ENCODE measurements around the gene NRIP2. TPM values are rescaled to one million over a fixed set of nuclear protein-coding genes. Genes with fewer than 3 reads are reported as not detected.

The NRIP2 gene
- total and polyA plus RNA-seq, 2 experiments from 2014 or later = 0.46 TPM; not detected in 1

- H3K9me2 ChIP-seq (ENCODE audit: insufficient read depth) = no peaks in the 10 kb centered on the region
- H3K4me2 ChIP-seq (ENCODE audit: unreplicated experiment) = no peak overlapping the region
- H3K4me3 ChIP-seq = no peak overlapping the region
- in situ Hi-C loops (cut with MboI) = no loop called here
- H3K36me3 ChIP-seq (ENCODE audit: low read depth) = peaks cover 11% of the 10 kb centered on the region
- H3K79me2 ChIP-seq (ENCODE audit: insufficient read depth) = peaks cover 18% of the 10 kb centered on the region
- H3K4me1 ChIP-seq (ENCODE audit: insufficient read depth) = peaks cover 6% of the 10 kb centered on the region; the same call in 1 of the 2 replicates
- no peaks in the 10 kb centered on the region for H4K20me1 ChIP-seq (ENCODE audit: insufficient read depth)
- no peak overlapping the region for H2AFZ ChIP-seq
- H3K9ac ChIP-seq = no peak overlapping the region
- TF ChIP-seq EZH2phosphoT487 (IDR thresholded peaks at IDR 0.05; ENCODE audit: insufficient read depth, low read depth) = no peak
- TF ChIP-seq EZH2 (IDR thresholded peaks at IDR 0.05; ENCODE audit: insufficient read depth, poor library complexity, severe bottlenecking) = no peak
- peaks cover 5% of the 10 kb centered on the region; the same call in 1 of the 2 replicates for H3F3A ChIP-seq (ENCODE audit: insufficient read depth)
- DNase-seq = no peak
- H3K27me3 ChIP-seq (replicated peaks; ENCODE audit: insufficient read depth) = no peaks in the 10 kb centered on the region
- WGBS, 2 experiments (ENCODE audit: low coverage in 1 of 2, low lambda C conversion rate in 2 of 2, missing lambda C conversion rate in 2 of 2) = 80 to 81% methylated on average over 16 of the region's 16 CpGs
- no peaks in the 10 kb centered on the region for H3K9me3 ChIP-seq (ENCODE audit: low read depth)
- no peak overlapping the region for H3K27ac ChIP-seq
Measured at GRCh38 chr12:2801044-2801783, 33.6 kb downstream of the NRIP2 start.

- no peak overlapping the region for H3K9ac ChIP-seq
- no peaks in the 10 kb centered on the region for H3K9me3 ChIP-seq (ENCODE audit: low read depth)
- H3K9me2 ChIP-seq (ENCODE audit: insufficient read depth) = no peaks in the 10 kb centered on the region
- H3F3A ChIP-seq (ENCODE audit: insufficient read depth) = no peaks in the 10 kb centered on the region
- no peak for TF ChIP-seq EZH2 (IDR thresholded peaks at IDR 0.05; ENCODE audit: insufficient read depth, poor library complexity, severe bottlenecking)
- no peak overlapping the region for H3K4me2 ChIP-seq (ENCODE audit: unreplicated experiment)
- H4K20me1 ChIP-seq (ENCODE audit: insufficient read depth) = no peaks in the 10 kb centered on the region
- H3K27me3 ChIP-seq (replicated peaks; ENCODE audit: insufficient read depth) = no peaks in the 10 kb centered on the region
- no peak overlapping the region for H3K4me3 ChIP-seq
- H3K4me1 ChIP-seq (ENCODE audit: insufficient read depth) = peaks cover 8% of the 10 kb centered on the region; the same call in 1 of the 2 replicates
- no peak for DNase-seq
- no peak overlapping the region for H2AFZ ChIP-seq
- in situ Hi-C loops (cut with MboI) = no loop called here
- peaks cover 24% of the 10 kb centered on the region for H3K79me2 ChIP-seq (ENCODE audit: insufficient read depth)
- no peak overlapping the region for H3K27ac ChIP-seq
- H3K36me3 ChIP-seq (ENCODE audit: low read depth) = peaks cover 11% of the 10 kb centered on the region
- WGBS, 2 experiments (ENCODE audit: low coverage in 1 of 2, low lambda C conversion rate in 2 of 2, missing lambda C conversion rate in 2 of 2) = 98 to 100% methylated on average over 3 of the region's 3 CpGs
Measured at GRCh38 chr12:2800046-2800570, 34.7 kb downstream of the NRIP2 start.

GRCh38 chr12:2797721-2798418 is 37.0 kb downstream of the NRIP2 start:
- no peaks in the 10 kb centered on the region for H3K27me3 ChIP-seq (replicated peaks; ENCODE audit: insufficient read depth)
- H3K79me2 ChIP-seq (ENCODE audit: insufficient read depth) = peaks cover 24% of the 10 kb centered on the region
- TF ChIP-seq EZH2 (IDR thresholded peaks at IDR 0.05; ENCODE audit: insufficient read depth, poor library complexity, severe bottlenecking) (no peak), EZH2phosphoT487 (IDR thresholded peaks at IDR 0.05; ENCODE audit: insufficient read depth, low read depth) (no peak)
- H3F3A ChIP-seq (ENCODE audit: insufficient read depth) = no peaks in the 10 kb centered on the region
- no peak overlapping the region for H3K27ac ChIP-seq
- H3K4me1 ChIP-seq (ENCODE audit: insufficient read depth) = peaks cover 8% of the 10 kb centered on the region; the same call in 1 of the 2 replicates
- no peaks in the 10 kb centered on the region for H3K9me3 ChIP-seq (ENCODE audit: low read depth)
- in situ Hi-C loops (cut with MboI) = no loop called here
- H3K4me2 ChIP-seq (ENCODE audit: unreplicated experiment) = no peak overlapping the region
- no peak overlapping the region for H2AFZ ChIP-seq
- H3K9me2 ChIP-seq (ENCODE audit: insufficient read depth) = no peaks in the 10 kb centered on the region
- H3K36me3 ChIP-seq (ENCODE audit: low read depth) = peaks cover 11% of the 10 kb centered on the region
- no peaks in the 10 kb centered on the region for H4K20me1 ChIP-seq (ENCODE audit: insufficient read depth)
- H3K4me3 ChIP-seq = no peak overlapping the region
- WGBS, 2 experiments (ENCODE audit: low coverage in 1 of 2, low lambda C conversion rate in 2 of 2, missing lambda C conversion rate in 2 of 2) = 76 to 80% methylated on average over 7 of the region's 7 CpGs
- H3K9ac ChIP-seq = no peak overlapping the region
- peak; percentile 22 for DNase-seq

- in situ Hi-C loops (cut with MboI) = no loop called here
- no peak for TF ChIP-seq EZH2phosphoT487 (IDR thresholded peaks at IDR 0.05; ENCODE audit: insufficient read depth, low read depth)
- no peak for TF ChIP-seq EZH2 (IDR thresholded peaks at IDR 0.05; ENCODE audit: insufficient read depth, poor library complexity, severe bottlenecking)
- Histone ChIP-seq H3K4me3 (peak overlapping the region; percentile 92), H3K79me2 (ENCODE audit: insufficient read depth) (peaks cover 24% of the 10 kb centered on the region), H3K9me3 (ENCODE audit: low read depth) (no peaks in the 10 kb centered on the region), H3F3A (ENCODE audit: insufficient read depth) (no peaks in the 10 kb centered on the region), H3K27ac (no peak overlapping the region), H3K4me1 (ENCODE audit: insufficient read depth) (peaks cover 8% of the 10 kb centered on the region; the same call in 1 of the 2 replicates), H4K20me1 (ENCODE audit: insufficient read depth) (no peaks in the 10 kb centered on the region), H3K9ac (peak overlapping the region; percentile 76), H3K36me3 (ENCODE audit: low read depth) (no peaks in the 10 kb centered on the region), H3K27me3 (replicated peaks; ENCODE audit: insufficient read depth) (no peaks in the 10 kb centered on the region), H3K4me2 (ENCODE audit: unreplicated experiment) (peak overlapping the region; percentile 98), H2AFZ (peak overlapping the region; percentile 91), H3K9me2 (ENCODE audit: insufficient read depth) (no peaks in the 10 kb centered on the region)
- peak; percentile 28 for DNase-seq
- whole genome bisulfite sequencing, 2 experiments (ENCODE audit: low coverage in 1 of 2, low lambda C conversion rate in 2 of 2, missing lambda C conversion rate in 2 of 2) = 4 to 9% methylated on average over 14 of the region's 14 CpGs
Measured at GRCh38 chr12:2796187-2796666, 38.6 kb downstream of the NRIP2 start.

All from GM23248 (cell line).